K562 (cell line): Measurements from ENCODE around the gene C12orf42.

Experiments used
- CBFB ChIP-seq: sonication (generic); formaldehyde crosslinking; IDR thresholded peaks from 2 replicates; pipeline ENCODE4 v1.4.0; 2020; ENCODE audit warnings: mild to moderate bottlenecking, missing genetic modification reagents
- CTCF ChIP-seq, 3 experiments: IDR thresholded peaks in 2 of 3; conservative IDR thresholded peaks in 1 of 3; 2 replicates each; pipeline ENCODE4 v1.5.1; 2011 to 2012; ENCODE audit warnings: low read length in 3 of 3, mild to moderate bottlenecking in 3 of 3, control low read depth in 2 of 3, improper control_type of control experiment in 1 of 3, inconsistent platforms in 1 of 3, low read depth in 1 of 3, mixed read lengths in 1 of 3, moderate library complexity in 1 of 3; ENCODE audit not compliant: insufficient read depth in 2 of 3

GRCh38 chr12:103303484-103303883 lies 192.3 kb downstream of the C12orf42 start:
- no peak for TF ChIP-seq CTCF (IDR thresholded peaks at IDR 0.05 in 2 of 3, conservative IDR thresholded peaks at IDR 0.05 in 1 of 3; ENCODE audit: insufficient read depth in 2 of 3, low read depth in 1 of 3, low read length in 3 of 3)
- no peak for TF ChIP-seq CBFB
